Activated CD4-positive, alpha-beta T cell treated with anti-CD3 and anti-CD28 coated beads, Interleukin-2, amount 50 U/mL, for 4 hours (primary cell): Measurements from ENCODE around the gene RHAG.

Experiments used
- DNase-seq, 2 experiments: peaks; one replicate each; pipeline ENCODE4 v3.0.0-alpha.2; 2020

The RHAG gene

DNA sequence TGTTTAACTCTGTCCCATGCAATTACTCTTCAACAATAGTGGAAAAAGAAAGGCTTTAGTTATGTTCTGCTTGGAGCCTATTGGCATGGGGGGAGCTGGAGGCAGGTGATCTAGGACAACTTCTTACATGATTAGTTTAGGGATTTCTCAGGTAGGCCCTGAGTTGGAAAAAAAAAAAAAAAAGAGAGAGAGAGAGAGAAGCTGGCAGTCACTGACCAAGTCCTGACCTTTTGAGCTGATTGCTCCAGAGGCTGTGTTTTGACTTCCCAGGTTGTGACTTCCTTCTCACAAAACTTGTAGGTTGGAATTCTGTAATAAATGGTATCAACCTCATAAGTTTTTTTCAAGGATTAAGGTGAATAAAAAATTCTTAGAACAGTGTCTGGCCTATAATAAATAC lies 78.4 kb downstream of the RHAG start:
- no peak for DNase-seq

DNA sequence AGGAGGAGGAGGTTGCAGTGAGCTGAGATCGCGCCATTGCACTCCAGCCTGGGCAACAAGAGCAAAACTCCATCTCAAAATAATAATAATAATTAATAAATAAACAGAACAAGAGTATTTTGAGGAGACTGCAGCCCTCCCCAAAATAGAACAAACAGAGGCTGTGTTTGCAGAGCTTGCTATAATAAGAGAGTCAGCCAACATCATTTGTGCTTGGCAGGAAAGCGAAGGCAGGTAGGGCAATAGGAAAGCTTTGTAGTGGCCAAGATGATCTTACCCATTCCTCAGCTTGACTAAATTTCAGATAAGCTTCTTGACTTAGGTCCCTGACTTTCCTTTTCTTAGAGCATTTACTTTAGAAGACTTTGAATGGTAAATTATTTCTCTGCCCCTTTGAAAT lies 79.5 kb downstream of the RHAG start:
- DNase-seq, result no peak

DNA sequence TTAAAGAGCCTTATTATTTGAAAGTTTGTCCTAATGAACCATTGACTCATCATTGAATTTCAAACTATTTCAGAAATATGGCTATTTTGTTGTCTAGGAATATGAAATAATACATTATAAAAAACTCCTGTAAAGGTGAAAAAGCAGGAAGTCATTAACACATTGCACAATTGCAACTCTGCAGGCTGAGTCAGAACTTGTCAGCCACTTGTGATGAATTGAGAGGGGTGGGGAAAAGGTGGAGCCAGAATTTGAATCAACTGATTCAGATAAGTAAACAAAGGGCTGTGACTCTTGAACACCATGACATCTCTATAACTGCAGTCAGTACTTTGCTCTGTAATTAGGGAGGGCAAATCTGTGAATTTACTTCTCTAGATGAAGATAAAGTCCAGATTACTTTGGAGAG lies 80.2 kb downstream of the RHAG start:
- no peak for DNase-seq

DNA sequence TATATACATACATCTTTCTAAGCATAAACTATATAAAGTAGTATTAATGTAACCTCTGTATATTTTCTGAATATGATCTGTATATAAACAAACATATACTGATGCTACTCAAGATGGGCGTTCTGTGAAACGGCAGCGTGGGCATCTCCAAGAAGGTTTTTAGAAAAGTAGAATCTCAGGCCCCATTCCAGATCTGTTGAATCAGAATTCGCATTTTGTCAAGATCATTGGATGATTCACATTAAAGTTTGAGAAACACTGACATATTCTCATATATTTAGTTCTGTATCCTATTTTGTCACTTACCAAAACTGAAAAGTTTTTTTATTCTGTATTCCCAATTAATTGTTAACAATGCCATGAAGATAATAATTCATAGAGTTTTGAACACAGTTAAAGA lies 80.7 kb downstream of the RHAG start:
- DNase-seq, result no peak
